Measurements from ENCODE around the gene DLL3.
A peak's percentile ranks its signal among the peaks of the same experiment; 100 is the strongest.

The DLL3 gene

DNA sequence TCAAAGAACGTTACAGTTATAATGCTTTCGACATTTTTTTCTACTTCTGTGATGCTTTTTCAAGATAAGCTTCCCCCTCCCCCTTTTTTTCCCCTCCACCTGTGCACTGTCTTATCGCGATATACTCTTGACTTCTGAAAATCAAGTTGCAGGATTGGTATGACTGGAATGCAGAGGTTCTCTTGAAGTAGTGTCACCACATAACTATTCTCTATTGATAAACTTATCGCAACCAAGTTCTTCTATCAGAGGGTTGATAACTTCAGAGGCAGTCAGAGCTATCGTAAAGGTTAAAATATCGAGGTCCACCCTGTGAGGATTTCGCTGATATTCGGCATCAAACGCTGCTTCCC is 40.4 kb downstream of the DLL3 start:
- H3K4me3 ChIP-seq (ENCODE audit: control insufficient read depth, low read depth, low read length): peak overlapping the region; percentile 59
- TF ChIP-seq, protein P1, sequence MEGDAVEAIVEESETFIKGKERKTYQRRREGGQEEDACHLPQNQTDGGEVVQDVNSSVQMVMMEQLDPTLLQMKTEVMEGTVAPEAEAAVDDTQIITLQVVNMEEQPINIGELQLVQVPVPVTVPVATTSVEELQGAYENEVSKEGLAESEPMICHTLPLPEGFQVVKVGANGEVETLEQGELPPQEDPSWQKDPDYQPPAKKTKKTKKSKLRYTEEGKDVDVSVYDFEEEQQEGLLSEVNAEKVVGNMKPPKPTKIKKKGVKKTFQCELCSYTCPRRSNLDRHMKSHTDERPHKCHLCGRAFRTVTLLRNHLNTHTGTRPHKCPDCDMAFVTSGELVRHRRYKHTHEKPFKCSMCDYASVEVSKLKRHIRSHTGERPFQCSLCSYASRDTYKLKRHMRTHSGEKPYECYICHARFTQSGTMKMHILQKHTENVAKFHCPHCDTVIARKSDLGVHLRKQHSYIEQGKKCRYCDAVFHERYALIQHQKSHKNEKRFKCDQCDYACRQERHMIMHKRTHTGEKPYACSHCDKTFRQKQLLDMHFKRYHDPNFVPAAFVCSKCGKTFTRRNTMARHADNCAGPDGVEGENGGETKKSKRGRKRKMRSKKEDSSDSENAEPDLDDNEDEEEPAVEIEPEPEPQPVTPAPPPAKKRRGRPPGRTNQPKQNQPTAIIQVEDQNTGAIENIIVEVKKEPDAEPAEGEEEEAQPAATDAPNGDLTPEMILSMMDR (IDR thresholded peaks at IDR 0.05; ENCODE audit: control insufficient read depth, insufficient read depth, low read depth, low read length, missing control alignments): no peak
- no peak for DNase-seq (ENCODE audit: low read depth)

DNA sequence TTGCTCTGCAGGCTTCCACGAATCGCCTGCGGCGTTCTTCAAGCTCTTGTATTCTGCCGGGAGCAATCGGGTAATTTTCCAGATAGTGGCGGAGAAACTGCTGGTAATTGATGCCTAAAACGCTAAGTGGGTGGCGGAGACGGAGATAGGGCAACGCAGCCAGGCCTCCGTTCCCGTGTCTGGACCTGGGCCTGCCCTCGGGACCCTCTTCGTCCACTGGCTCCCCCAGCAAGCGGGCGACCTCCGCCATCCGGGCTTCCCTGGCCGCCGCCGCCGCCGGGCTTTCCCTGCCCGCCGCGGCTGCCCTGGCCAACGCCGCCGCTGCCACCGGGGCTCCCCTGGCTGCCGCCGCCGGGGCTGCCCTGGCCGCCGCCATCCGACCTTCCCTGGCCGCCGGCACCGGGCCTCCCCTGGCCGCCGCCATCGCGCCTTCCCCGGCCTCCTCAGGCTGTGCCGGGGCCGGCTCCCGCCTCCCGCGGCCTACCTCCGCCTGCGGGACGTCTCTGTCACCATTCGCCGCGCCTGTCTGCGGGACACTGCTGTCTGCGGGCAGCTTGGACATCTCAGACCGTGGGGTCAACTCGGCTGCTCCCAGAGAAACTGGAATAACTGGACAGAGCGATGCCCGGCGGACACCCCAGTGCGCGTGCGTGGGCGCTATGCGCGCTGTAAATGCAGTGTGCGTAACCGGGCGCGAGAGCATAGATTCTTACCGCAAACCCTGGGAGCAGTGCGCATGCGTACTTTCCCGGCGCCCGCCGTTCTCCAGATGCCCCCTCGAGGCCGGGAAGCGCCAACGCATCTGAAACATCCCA is 41.0 kb downstream of the DLL3 start, which contains the start of gene EID2:
EID2 (minus strand) TSS at position 644 of the 815 bp plus-strand sequence; CDS start at position 562, 82 bp downstream.
- TF ChIP-seq, protein P1 (IDR thresholded peaks at IDR 0.05; ENCODE audit: control insufficient read depth, insufficient read depth, low read depth, low read length, missing control alignments): peak; percentile 86
- DNase-seq (ENCODE audit: low read depth): peak; percentile 78
- H3K4me3 ChIP-seq (ENCODE audit: control insufficient read depth, low read depth, low read length): peak within 1 kb of the TSS; percentile 59

DNA sequence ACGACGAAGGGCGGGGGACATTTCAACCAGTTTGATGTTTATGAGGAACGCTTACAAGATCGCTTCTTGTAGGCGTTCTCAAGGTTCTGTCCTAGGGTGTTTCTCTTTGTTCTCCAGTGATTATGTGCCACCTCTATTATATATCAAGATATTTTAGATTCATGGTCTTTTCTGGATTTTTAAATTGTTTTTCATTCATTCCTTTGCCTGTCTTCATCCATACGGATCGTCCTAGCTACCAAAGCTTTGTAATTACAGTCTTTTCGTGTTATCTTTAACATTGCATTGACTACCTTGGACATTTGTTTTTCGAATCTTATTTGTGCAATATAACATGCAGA is 41.6 kb downstream of the DLL3 start:
- no peak for DNase-seq (ENCODE audit: low read depth)
- no peak overlapping the region for H3K4me3 ChIP-seq (ENCODE audit: control insufficient read depth, low read depth, low read length)
- TF ChIP-seq, protein P1 (IDR thresholded peaks at IDR 0.05; ENCODE audit: control insufficient read depth, insufficient read depth, low read depth, low read length, missing control alignments): no peak

DNA sequence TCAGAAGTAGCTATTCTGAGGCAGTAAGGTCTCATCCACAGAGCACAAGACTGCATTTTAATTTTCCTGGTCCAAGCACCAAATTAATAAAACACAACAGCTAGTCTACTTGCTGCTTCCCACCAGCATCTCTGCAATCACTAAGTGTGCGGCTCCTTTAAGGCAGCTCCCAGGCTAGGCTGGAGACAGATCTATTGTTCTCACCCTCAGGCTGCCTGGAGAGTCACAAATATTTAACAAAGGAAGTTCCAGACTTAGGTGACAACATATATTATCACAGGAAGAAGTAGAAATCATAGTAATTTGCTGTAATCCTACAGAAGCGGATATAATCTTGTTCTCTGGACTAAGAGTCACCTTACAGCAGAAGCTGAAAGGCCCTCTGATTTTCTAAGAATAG is 43.5 kb downstream of the DLL3 start:
- no peak overlapping the region for H3K4me3 ChIP-seq (ENCODE audit: control insufficient read depth, low read depth, low read length)
- no peak for DNase-seq (ENCODE audit: low read depth)
- TF ChIP-seq, protein P1 (IDR thresholded peaks at IDR 0.05; ENCODE audit: control insufficient read depth, insufficient read depth, low read depth, low read length, missing control alignments): no peak

DNA sequence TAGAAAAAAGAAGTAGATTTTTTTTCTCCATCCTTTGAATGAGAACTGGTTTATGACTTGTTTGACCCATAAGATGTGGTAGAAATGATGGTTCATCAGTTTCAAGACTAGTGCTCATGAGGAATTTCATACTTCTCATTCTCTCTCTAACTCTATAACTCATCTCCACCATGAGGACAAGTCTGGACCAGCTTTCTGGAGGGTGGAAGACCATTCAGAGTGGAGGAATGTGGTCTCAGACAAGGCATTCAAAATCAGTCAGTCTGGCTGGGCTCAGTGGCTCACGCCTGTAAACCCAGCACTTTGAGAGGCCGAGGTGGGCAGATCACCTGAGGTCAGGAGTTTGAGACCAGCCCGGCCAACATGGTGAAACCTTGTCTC is 44.7 kb downstream of the DLL3 start:
- TF ChIP-seq, protein P1 (IDR thresholded peaks at IDR 0.05; ENCODE audit: control insufficient read depth, insufficient read depth, low read depth, low read length, missing control alignments): no peak
- H3K4me3 ChIP-seq (ENCODE audit: control insufficient read depth, low read depth, low read length): no peak overlapping the region
- no peak for DNase-seq (ENCODE audit: low read depth)

DNA sequence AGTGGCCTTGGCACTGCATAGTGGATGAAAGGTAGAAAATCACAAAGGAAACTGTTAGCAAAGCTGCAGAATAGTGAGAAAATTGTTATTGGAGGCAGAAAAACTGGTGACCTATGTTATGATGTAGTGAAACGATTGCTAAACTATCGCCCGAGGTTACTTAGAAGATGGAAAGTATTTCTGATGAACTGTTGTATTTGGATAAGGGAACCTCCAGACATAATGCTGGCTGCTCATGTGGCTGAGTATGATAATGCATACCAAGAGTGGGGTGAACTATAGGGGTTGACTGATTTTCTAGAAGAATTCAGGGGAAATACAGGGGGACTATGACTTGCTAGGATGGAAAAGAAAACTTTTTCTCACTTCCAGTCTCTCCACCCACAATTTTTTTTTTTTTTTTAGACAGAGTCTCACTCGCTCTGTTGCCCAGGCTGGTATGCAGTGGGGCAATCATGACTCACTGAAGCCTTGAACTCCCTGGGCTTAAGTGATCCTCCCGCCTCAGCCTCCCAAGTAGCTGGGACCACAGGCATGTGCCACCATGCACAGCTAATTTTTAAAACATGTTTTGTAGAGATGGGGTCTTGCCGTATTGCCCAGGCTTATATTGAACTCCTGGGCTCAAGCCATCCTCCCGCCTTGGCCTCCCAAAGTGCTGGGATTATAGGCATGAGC is 45.6 kb downstream of the DLL3 start:
- no peak overlapping the region for H3K4me3 ChIP-seq (ENCODE audit: control insufficient read depth, low read depth, low read length)
- DNase-seq (ENCODE audit: low read depth): no peak
- TF ChIP-seq, protein P1 (IDR thresholded peaks at IDR 0.05; ENCODE audit: control insufficient read depth, insufficient read depth, low read depth, low read length, missing control alignments): no peak
